HS-5 (cell line): ENCODE data around the gene FRMD4B.

Experiments
- DNase-seq: peaks from one replicate; pipeline ENCODE4 v3.0.0-alpha.2; 2012; ENCODE audit warnings: low read depth

The FRMD4B gene

GRCh38 chr3:69121513-69121912 is 264.4 kb downstream of the FRMD4B start:
- no peak for DNase-seq

GRCh38 chr3:69120879-69121464 is 264.9 kb downstream of the FRMD4B start:
- peak; percentile 42 for DNase-seq
